HG02938 (cell line): ENCODE measurements around the gene PAPPA.

ENCODE experiments used
- ATAC-seq: cut with Tn5 transposase; IDR thresholded peaks from one replicate; pipeline ENCODE4 v1.9.1; 2021; ENCODE audit warnings: mild to moderate bottlenecking, moderate library complexity; ENCODE audit not compliant: unreplicated experiment

Gene PAPPA

DNA sequence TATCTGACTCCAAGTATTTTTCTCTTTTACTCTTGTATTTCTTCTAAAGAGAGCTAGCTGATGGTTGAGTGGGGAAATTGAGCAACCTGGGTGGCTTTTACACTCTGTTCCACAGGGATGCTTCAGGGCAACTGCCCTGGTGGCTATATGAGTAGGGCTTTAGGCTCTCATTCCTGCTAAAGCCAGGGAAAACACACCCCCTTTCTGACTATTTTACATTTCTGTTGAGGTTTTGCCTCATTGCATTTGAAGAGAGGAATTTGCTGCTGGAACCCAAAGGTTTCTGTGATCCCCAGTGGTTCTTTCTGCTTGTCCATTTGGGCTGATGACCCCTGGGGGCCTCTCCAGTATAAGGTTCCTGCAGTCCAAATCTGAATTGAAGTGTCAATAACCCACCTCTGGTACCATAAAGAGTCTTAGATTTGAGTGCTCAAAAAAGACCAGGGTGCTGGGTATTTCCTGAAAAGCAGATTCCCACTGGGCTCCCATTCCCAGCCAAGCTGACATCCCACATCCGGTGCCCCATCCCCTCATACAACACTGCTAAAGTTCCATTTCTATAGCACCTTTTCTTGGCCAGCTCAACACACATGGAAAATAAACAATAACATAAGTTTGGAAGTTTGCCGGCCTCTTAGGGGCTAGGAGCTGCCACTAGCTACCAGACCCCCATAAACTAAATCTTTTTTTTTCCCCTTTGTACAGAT lies 59.5 kb downstream of the PAPPA start:
- ATAC-seq, result no peak

GRCh38 chr9:116213693-116214047 lies 60.1 kb downstream of the PAPPA start:
- no peak for ATAC-seq

- no peak for ATAC-seq
Measured at GRCh38 chr9:116218399-116218798, 64.8 kb downstream of the PAPPA start.

DNA sequence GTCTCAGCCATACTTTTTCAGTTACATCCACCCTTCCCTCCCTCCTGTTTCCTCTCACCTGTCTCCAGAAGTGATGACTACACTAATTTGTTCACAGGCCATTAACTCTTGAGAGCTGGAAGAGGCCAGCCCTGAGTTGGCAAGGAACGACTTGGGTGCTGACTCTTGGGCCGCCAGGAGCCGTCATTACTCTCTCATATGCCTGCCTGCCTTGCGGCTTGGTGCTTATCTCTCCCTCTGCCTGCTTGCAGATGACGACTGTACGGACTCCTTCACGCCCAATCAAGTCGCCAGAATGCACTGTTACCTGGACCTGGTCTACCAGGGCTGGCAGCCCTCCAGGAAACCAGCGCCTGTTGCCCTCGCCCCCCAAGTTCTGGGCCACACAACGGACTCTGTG lies 66.1 kb downstream of the PAPPA start:
- ATAC-seq, result no peak

DNA sequence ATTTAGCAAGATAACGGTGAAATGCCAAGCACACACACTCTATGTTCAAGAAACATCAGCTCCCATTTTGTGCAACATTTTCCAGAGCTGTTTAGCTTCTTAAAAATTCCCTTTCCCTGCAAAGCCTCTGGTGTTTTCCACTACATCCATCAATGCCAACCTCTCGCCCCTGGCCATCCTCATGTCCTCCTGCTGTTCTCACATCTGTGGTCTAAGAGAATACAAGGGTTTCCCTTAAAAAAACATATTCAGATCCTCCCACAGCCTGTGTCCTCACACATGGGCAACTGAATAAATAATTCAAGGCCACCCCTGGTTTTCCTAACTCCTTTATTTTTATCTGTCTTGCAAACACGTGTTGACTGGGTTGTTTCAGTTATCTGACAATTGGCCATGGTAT lies 70.3 kb downstream of the PAPPA start:
- ATAC-seq, result no peak

- ATAC-seq, result no peak
Measured at GRCh38 chr9:116230051-116230632, 76.6 kb downstream of the PAPPA start.

- no peak for ATAC-seq
Measured at GRCh38 chr9:116232424-116233159, 79.0 kb downstream of the PAPPA start.

- no peak for ATAC-seq
Measured at GRCh38 chr9:116233160-116233530, 79.6 kb downstream of the PAPPA start.

- ATAC-seq, result no peak
Measured at GRCh38 chr9:116234081-116234480, 80.5 kb downstream of the PAPPA start.

DNA sequence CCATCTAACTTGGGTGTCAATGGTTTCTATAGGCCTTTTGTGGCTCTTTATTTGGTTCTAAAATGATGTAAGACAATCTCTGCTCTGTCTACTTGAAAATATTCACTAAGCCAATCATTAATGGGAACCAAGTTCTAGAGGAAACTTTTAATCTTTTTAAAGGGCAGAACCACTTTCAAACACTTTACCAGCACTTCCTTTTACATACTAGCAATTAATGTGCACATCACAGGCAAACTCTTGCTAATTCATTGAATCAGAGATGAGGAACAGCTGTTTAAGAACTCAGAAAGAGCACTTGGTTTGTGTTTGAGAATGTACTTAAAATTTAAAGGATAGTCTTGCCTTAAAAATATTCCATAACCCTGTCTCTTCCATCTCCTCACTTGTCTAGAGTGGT lies 83.4 kb downstream of the PAPPA start:
- no peak for ATAC-seq

GRCh38 chr9:116237456-116237855 lies 83.9 kb downstream of the PAPPA start:
- ATAC-seq, result no peak

DNA sequence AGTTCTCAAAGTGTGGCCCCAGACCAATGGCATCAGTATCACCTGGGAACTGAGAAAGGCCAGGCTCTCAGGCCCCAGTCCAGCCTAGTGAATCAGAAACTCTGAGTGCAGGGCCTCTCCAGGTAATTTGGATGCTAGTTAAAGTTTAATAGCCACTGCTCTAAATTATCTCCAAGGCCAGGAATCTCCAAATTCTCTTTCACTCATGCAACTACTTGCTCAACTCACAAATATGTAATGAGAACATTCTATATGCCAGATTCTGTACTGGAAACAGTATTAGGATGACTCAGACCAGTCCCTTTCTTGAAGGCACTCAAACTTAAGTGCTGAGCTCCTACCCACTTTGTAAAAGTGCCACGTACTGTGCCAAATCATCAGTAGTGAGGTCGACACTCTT lies 84.6 kb downstream of the PAPPA start:
- no peak for ATAC-seq

DNA sequence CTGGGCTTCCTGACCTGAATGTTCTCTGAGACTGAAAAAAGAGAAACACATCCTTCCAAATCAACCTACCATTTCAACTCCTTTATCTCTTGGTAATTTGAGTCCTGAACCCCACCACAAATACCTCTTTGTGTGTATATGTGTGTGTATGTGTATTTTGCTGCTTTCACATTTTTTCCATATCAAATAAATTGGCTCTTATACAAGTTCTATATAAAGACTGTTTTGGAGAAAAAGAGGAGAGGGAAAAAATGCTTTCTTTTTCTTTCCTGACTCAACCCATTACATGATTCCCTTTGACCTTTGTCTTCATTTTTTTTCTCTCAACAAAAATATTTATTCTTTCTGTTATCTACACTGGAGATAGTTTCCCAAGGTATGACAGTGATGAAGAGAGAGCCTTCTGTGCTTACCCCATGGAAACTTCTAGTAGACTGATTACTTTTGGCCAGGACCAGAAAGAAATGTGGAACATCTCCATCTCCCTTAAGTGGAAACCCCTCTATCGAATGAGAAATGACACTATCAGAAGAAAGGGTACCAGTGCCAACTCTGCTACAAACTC lies 85.3 kb downstream of the PAPPA start:
- no peak for ATAC-seq

- no peak for ATAC-seq
Measured at GRCh38 chr9:116243708-116244107, 90.1 kb downstream of the PAPPA start.

DNA sequence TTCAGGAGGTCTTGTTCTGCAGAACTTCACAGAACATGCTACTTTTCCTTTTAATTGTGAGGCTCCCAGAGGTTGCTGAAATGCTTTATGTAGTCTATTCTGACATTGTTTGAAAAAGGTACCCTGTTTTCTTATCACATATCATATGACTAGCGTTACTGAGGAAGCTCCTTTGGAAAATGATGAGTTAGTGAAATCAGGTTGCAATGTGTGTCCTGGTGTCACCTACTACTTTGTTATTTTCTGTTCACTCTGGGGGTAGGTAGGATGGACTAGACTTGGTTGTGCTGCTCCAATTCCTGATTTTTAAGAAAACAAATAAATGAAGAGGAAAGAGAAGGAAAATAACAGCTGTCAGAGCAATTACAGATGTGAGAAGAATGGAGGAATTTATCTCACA lies 93.7 kb downstream of the PAPPA start:
- no peak for ATAC-seq

DNA sequence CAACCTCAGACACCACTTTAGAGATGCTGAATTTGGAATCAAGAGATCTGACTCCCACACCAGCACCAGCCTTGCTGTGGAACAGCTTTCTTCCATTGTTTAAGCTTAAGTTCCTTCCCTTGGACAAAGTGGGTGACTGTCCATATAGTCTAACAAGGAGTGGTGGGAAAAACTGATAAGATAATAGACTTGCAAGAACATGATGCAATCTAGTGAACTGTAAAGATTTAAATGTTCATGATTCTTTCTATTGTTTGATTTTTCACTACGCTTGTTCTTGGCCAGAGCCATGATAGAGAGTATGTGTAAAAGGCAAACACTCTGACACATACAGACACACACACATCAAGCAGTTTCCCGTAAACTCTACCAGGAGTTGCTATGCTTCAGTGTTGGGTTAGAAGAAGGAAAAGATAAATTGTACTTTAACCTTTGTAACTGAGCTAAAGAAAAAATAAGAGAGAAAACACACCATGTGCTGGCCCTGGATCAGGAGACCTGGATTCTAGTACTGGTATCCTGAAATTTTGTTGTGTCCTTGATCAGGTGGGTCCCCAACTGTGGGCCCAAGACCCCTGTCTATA lies 94.3 kb downstream of the PAPPA start:
- ATAC-seq, result no peak

DNA sequence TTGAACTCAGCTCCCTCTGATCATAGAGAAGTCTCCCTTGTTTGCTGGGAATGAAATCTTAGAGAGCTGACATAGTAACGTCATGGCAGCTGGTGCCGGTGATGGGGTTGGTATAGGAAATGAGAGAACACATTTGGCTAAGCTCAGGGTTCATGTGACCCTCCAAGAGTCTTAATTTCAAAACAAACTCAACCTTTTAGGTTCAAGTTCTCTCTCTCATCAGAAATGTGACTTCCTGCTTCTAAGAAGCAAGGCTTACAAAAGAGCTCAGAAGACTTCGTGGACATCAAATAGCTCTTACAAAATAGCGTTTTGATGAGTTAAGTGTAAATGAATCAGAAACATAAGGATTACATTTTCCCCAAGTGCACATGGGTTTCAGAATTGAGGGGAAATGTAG lies 97.3 kb downstream of the PAPPA start:
- no peak for ATAC-seq

- no peak for ATAC-seq
Measured at GRCh38 chr9:116251366-116251765, 97.8 kb downstream of the PAPPA start.

- ATAC-seq, result no peak
Measured at GRCh38 chr9:116260531-116260930, 106.9 kb downstream of the PAPPA start.

DNA sequence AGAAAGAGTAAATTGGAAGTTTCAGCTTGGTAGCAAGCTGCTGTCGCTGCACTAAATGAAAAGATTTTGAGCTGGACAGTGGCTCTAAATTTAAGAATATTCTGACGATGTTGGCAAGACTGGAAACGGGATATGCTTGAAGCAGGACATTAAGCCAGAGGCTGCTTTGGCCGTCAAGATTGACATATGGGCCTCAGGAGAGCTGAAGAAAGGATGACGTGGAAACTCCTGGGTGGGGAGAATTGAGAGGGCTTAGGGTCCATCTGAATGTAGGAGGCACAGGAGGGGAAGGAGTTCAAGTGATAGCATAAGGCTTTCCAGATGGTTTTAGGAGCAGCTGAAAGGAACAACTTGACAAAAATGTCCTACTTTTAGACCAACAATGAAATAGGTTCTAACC lies 108.9 kb downstream of the PAPPA start:
- ATAC-seq, result no peak

DNA sequence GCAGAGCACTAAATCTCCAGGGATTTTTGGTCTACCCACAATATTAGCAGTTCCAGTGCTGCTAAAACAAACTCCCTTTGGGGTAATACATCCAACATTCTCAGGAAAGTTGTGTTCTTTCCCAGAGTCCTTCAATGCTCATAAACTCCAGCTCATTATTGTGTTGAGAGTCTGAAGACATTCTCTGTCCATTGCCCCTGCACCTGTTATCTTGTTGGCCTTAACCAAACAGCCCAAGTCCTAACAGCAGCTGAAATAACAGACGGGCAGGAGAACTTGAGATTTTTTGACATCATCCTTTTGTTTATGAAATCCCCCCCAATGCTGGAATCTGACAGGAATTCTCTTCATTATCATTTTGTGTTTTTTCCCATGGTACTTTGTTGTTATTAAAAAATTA lies 110.8 kb downstream of the PAPPA start:
- no peak for ATAC-seq

GRCh38 chr9:116267021-116267420 lies 113.4 kb downstream of the PAPPA start:
- no peak for ATAC-seq
